GM12878 (cell line): Measurements from ENCODE around the gene TRIM4.

Experiments
- GABPA ChIP-seq: IDR thresholded peaks from 2 replicates; pipeline ENCODE4 v1.6.1; 2014; ENCODE audit warnings: antibody characterized with exemption, low read depth, mild to moderate bottlenecking, inconsistent platforms
- SP1 ChIP-seq: IDR thresholded peaks from one replicate; pipeline ENCODE4 v1.6.1; 2011; ENCODE audit warnings: low read depth, low read length

DNA sequence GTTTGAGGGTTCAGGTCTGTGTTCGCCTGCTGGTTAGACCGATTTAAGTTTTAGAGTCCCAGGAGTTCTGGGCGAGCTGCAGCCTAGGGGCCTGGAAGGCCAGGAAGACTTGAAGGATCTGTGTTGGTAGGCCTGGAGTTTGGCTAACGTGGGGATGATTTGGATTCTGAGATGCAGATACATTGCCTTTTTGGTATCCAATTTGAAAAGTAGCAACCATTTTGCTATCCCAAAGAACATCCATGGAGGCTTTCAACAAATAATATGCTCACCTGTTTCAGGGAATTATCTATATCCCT is 433 bp upstream of the TRIM4 start:
- no peak; the same call in 1 of the 2 replicates for TF ChIP-seq GABPA
- no peak for TF ChIP-seq SP1
